SK-N-SH treated with all-trans-retinoic acid at 6 μM for 48 hours (cell line): ENCODE results near the gene MMGT1.
A peak's percentile ranks its signal among the peaks of the same experiment; 100 is the strongest.

Experiments used
- ATAC-seq: fragments of 200-7000 bp; cut with Tn5 transposase; 3 replicates; pipeline ENCODE4 v1.9.1; 2020; ENCODE audit warnings: mild to moderate bottlenecking, moderate library complexity
- BACH2 ChIP-seq: fragments of 250-450 bp; sonication (Bioruptor Pico); IDR thresholded peaks from 2 replicates; pipeline ENCODE4 v1.9.0; 2021; ENCODE audit warnings: mild to moderate bottlenecking, borderline replicate concordance
- CREB5 ChIP-seq: fragments of 250-450 bp; sonication (Bioruptor Pico); IDR thresholded peaks from 2 replicates; pipeline ENCODE4 v1.5.1; 2020; ENCODE audit warnings: low read depth, mild to moderate bottlenecking, moderate library complexity
- CSDC2 ChIP-seq: fragments of 250-450 bp; sonication (Bioruptor Pico); IDR thresholded peaks from 2 replicates; pipeline ENCODE4 v1.5.0; 2020; ENCODE audit warnings: mild to moderate bottlenecking, moderate library complexity
- CSRNP3 ChIP-seq: fragments of 250-450 bp; sonication (Bioruptor Pico); IDR thresholded peaks from 2 replicates; pipeline ENCODE4 v1.5.1; 2021; ENCODE audit warnings: mild to moderate bottlenecking, moderate library complexity
- ESRRG ChIP-seq: fragments of 250-450 bp; sonication (Bioruptor Pico); IDR thresholded peaks from 2 replicates; pipeline ENCODE4 v1.6.1; 2021; ENCODE audit warnings: mild to moderate bottlenecking
- PATZ1 ChIP-seq: fragments of 250-450 bp; sonication (Bioruptor Pico); IDR thresholded peaks from 2 replicates; pipeline ENCODE4 v1.8.0; 2020; ENCODE audit warnings: mild to moderate bottlenecking, moderate library complexity, borderline replicate concordance
- POU6F1 ChIP-seq: fragments of 250-450 bp; sonication (Bioruptor Pico); IDR thresholded peaks from 2 replicates; pipeline ENCODE4 v1.8.0; 2021; ENCODE audit warnings: low read depth, mild to moderate bottlenecking, moderate library complexity, borderline replicate concordance
- PPARA ChIP-seq: fragments of 250-450 bp; sonication (Bioruptor Pico); IDR thresholded peaks from 2 replicates; pipeline ENCODE4 v1.5.0; 2020; ENCODE audit warnings: mild to moderate bottlenecking, borderline replicate concordance
- RARB ChIP-seq: fragments of 250-450 bp; sonication (Bioruptor Pico); IDR thresholded peaks from 2 replicates; pipeline ENCODE4 v1.8.0; 2021; ENCODE audit warnings: mild to moderate bottlenecking, moderate library complexity
- SNAI2 ChIP-seq: fragments of 250-450 bp; sonication (Bioruptor Pico); IDR thresholded peaks from 2 replicates; pipeline ENCODE4 v1.5.0; 2020; ENCODE audit warnings: mild to moderate bottlenecking, moderate library complexity
- TCF4 ChIP-seq: fragments of 250-450 bp; sonication (Bioruptor Pico); IDR thresholded peaks from 2 replicates; pipeline ENCODE4 v1.8.0; 2021; ENCODE audit warnings: mild to moderate bottlenecking, moderate library complexity, borderline replicate concordance
- TSHZ2 ChIP-seq: fragments of 250-450 bp; sonication (Bioruptor Pico); IDR thresholded peaks from 2 replicates; pipeline ENCODE4 v1.5.0; 2020; ENCODE audit warnings: mild to moderate bottlenecking, moderate library complexity
- ZC3H10 ChIP-seq: fragments of 250-450 bp; sonication (Bioruptor Pico); IDR thresholded peaks from 2 replicates; pipeline ENCODE4 v1.5.1; 2021; ENCODE audit warnings: mild to moderate bottlenecking, moderate library complexity
- ZFP3 ChIP-seq: fragments of 250-450 bp; sonication (Bioruptor Pico); IDR thresholded peaks from 2 replicates; pipeline ENCODE4 v1.5.0; 2020; ENCODE audit warnings: mild to moderate bottlenecking, moderate library complexity
- ZFP30 ChIP-seq: fragments of 450-650 bp; formaldehyde crosslinking; IDR thresholded peaks from 2 replicates; pipeline ENCODE4 v1.5.0; 2022; ENCODE audit warnings: mild to moderate bottlenecking, moderate library complexity

MMGT1 gene

GRCh38 chrX:135988245-135988644 lies 14.5 kb upstream of the MMGT1 start:
- TF ChIP-seq TCF4 (CRISPR knock-in tag) (no peak), CSDC2 (CRISPR knock-in tag) (no peak), TSHZ2 (CRISPR knock-in tag) (no peak), PATZ1 (CRISPR knock-in tag) (no peak), ZFP3 (CRISPR knock-in tag) (no peak), SNAI2 (CRISPR knock-in tag) (no peak)
- TF ChIP-seq, all 23 proteins: peak for 0
- no peak for ATAC-seq

- TF ChIP-seq ZFP30 (CRISPR knock-in tag) (no peak), CSRNP3 (CRISPR knock-in tag) (no peak)
- peak; percentile 16; the same call in 1 of the 3 replicates for ATAC-seq
Observed at GRCh38 chrX:135985973-135986310, 12.2 kb upstream of the MMGT1 start.

GRCh38 chrX:135985157-135985972 lies 11.6 kb upstream of the MMGT1 start, which contains the start of gene SLC9A6:
TSS of gene SLC9A6 (plus strand) at chrX:135985435. CDS start at chrX:135985659, 224 bp downstream.
- ATAC-seq = peak; percentile 95
- TF ChIP-seq RARB (CRISPR knock-in tag) (no peak), PATZ1 (CRISPR knock-in tag) (no peak), PPARA (CRISPR knock-in tag) (no peak), ESRRG (CRISPR knock-in tag) (no peak), CSRNP3 (CRISPR knock-in tag) (no peak)

- peak; percentile 15 for ATAC-seq
- no peak for TF ChIP-seq ZFP30 (CRISPR knock-in tag)
- TF ChIP-seq, all 23 proteins: peak for 0
Observed at GRCh38 chrX:135984791-135985156, 11.0 kb upstream of the MMGT1 start.

- no peak for ATAC-seq
- no peak for TF ChIP-seq CREB5 (CRISPR knock-in tag)
- no peak for TF ChIP-seq ZC3H10 (CRISPR knock-in tag)
- no peak for TF ChIP-seq POU6F1 (CRISPR knock-in tag)
- no peak for TF ChIP-seq PPARA (CRISPR knock-in tag)
- TF ChIP-seq PATZ1 (CRISPR knock-in tag) = no peak
- no peak for TF ChIP-seq BACH2
- TF ChIP-seq SNAI2 (CRISPR knock-in tag) = no peak
- TF ChIP-seq ZFP30 (CRISPR knock-in tag) = no peak
Observed at GRCh38 chrX:135984256-135984655, 10.5 kb upstream of the MMGT1 start.
